ENCODE data around the gene AOC2. TPM values are rescaled to one million over a fixed set of nuclear protein-coding genes. Genes with fewer than 3 reads are reported as not detected.

Gene AOC2
- polyA plus RNA-seq, 3 donors: 0.09 to 1.6 TPM; not detected in 1

- DNase-seq: no peak
- Mint-ChIP-seq H3K4me1 (peaks cover 43% of the 10 kb centered on the region), H3K27me3 (ENCODE audit: low read depth in 3 of 3) (peaks cover 0 to 3% (median 0%) of the 10 kb centered on the region in 3 donors), H3K36me3 (no peaks in the 10 kb centered on the region), H3K9me3 (no peaks in the 10 kb centered on the region), H3K4me3 (peak overlapping the region in 1 of 2 donors; percentile 89), H3K27ac (peak overlapping the region in 6 of 7 donors; percentile 23 to 87 (median 60))
- no peaks in the 10 kb centered on the region for H3K9me3 ChIP-seq (replicated peaks in 1 of 2; ENCODE audit: control insufficient read depth in 1 of 2, insufficient read depth in 1 of 2, low read length in 2 of 2)
- no peaks in the 10 kb centered on the region for H4K20me1 ChIP-seq (ENCODE audit: insufficient read depth, low read length)
- no peaks in the 10 kb centered on the region for H3K36me3 ChIP-seq (replicated peaks in 1 of 2; ENCODE audit: control insufficient read depth in 1 of 2, insufficient read depth in 2 of 2, low read length in 2 of 2)
- WGBS (ENCODE audit: insufficient coverage): 90% methylated on average over 2 of the region's 12 CpGs
- peak overlapping the region; percentile 70 for H2AFZ ChIP-seq (ENCODE audit: insufficient read depth, low read depth, low read length, poor library complexity, severe bottlenecking)
- H3K27me3 ChIP-seq (ENCODE audit: control insufficient read depth in 2 of 2, insufficient read depth in 2 of 2, low read length in 2 of 2): no peaks in the 10 kb centered on the region
- no peak overlapping the region for H3K9ac ChIP-seq (ENCODE audit: insufficient read depth, low read length, poor library complexity, severe bottlenecking)
- intact Hi-C loops (cut with micrococcal nuclease): no loop called here
- no peaks in the 10 kb centered on the region for H3K79me2 ChIP-seq (ENCODE audit: insufficient read depth, low read length)
- H3K27ac ChIP-seq (ENCODE audit: low read depth in 1 of 2, low read length in 2 of 2): peak overlapping the region in 1 of 2 donors; percentile 82
- no peak for TF ChIP-seq CTCF (IDR thresholded peaks at IDR 0.05)
- peak overlapping the region in 1 of 3 experiments; percentile 2 for H3K4me3 ChIP-seq (replicated peaks in 1 of 3; ENCODE audit: low read depth in 2 of 3, low read length in 3 of 3)
- H3K4me2 ChIP-seq (replicated peaks; ENCODE audit: extremely low read depth, low read length, poor library complexity, severe bottlenecking): peak overlapping the region; percentile 81
- H3K4me1 ChIP-seq (ENCODE audit: control insufficient read depth in 1 of 2, insufficient read depth in 2 of 2, low read length in 2 of 2): peaks cover 37 to 45% of the 10 kb centered on the region in 2 donors
These were observed 50.2 kb downstream of the AOC2 start for GRCh38 chr17:42894283-42895184.

DNA sequence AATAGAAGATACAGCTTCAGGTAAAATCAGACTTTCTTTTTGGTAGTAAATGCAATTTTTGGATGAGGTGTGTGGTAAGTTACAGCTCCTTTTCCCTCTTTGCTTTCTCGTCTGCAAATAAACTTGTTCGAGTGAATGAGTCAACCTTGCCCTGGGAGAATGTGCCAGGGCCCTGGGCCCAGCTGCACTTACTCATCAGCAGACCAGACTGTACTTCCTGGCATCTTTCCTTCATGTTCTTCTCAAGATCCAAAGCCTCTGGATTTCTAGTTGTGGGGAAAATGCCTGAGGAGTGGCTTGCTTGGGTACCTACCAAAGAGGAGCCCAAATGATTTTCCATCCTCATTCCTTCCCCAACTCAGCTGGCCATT, 50.8 kb downstream of the AOC2 start:
- H3K27ac Mint-ChIP-seq: peak overlapping the region in 4 of 7 donors; percentile 57 to 74 (median 64)
- no peaks in the 10 kb centered on the region for H3K27me3 ChIP-seq (ENCODE audit: control insufficient read depth in 2 of 2, insufficient read depth in 2 of 2, low read length in 2 of 2)
- peak overlapping the region in 1 of 2 donors; percentile 44 for H3K27ac ChIP-seq (ENCODE audit: low read depth in 1 of 2, low read length in 2 of 2)
- intact Hi-C loops (cut with micrococcal nuclease): no loop called here
- no peak overlapping the region for H3K4me2 ChIP-seq (replicated peaks; ENCODE audit: extremely low read depth, low read length, poor library complexity, severe bottlenecking)
- no peaks in the 10 kb centered on the region for H4K20me1 ChIP-seq (ENCODE audit: insufficient read depth, low read length)
- no peaks in the 10 kb centered on the region for H3K36me3 ChIP-seq (replicated peaks in 1 of 2; ENCODE audit: control insufficient read depth in 1 of 2, insufficient read depth in 2 of 2, low read length in 2 of 2)
- peaks cover 0 to 4% (median 0%) of the 10 kb centered on the region in 3 donors for H3K27me3 Mint-ChIP-seq (ENCODE audit: low read depth in 3 of 3)
- peak overlapping the region; percentile 68 for H2AFZ ChIP-seq (ENCODE audit: insufficient read depth, low read depth, low read length, poor library complexity, severe bottlenecking)
- H3K9me3 Mint-ChIP-seq: no peaks in the 10 kb centered on the region
- H3K36me3 Mint-ChIP-seq: no peaks in the 10 kb centered on the region
- no peak for TF ChIP-seq CTCF (IDR thresholded peaks at IDR 0.05)
- peaks cover 43% of the 10 kb centered on the region for H3K4me1 Mint-ChIP-seq
- H3K4me3 Mint-ChIP-seq: no peak overlapping the region
- 8% methylated on average over 2 of the region's 2 CpGs for WGBS (ENCODE audit: insufficient coverage)
- no peaks in the 10 kb centered on the region for H3K79me2 ChIP-seq (ENCODE audit: insufficient read depth, low read length)
- no peak overlapping the region for H3K9ac ChIP-seq (ENCODE audit: insufficient read depth, low read length, poor library complexity, severe bottlenecking)
- peak overlapping the region in 1 of 3 experiments; percentile 2 for H3K4me3 ChIP-seq (replicated peaks in 1 of 3; ENCODE audit: low read depth in 2 of 3, low read length in 3 of 3)
- H3K4me1 ChIP-seq (ENCODE audit: control insufficient read depth in 1 of 2, insufficient read depth in 2 of 2, low read length in 2 of 2): peaks cover 37 to 45% of the 10 kb centered on the region in 2 donors
- H3K9me3 ChIP-seq (replicated peaks in 1 of 2; ENCODE audit: control insufficient read depth in 1 of 2, insufficient read depth in 1 of 2, low read length in 2 of 2): no peaks in the 10 kb centered on the region
- DNase-seq: peak; percentile 25 to 64 (median 53)
